Upper lobe of left lung (tissue), 6 donors: ENCODE measurements around the gene PSMD11. TPM values are rescaled to one million over a fixed set of nuclear protein-coding genes. Genes with fewer than 3 reads are reported as not detected.

Source experiments
- ATAC-seq, 2 donors: fragments of 200-7000 bp; cut with Tn5 transposase; one replicate each; pipeline ENCODE4 v1.9.1; 2022; ENCODE audit warnings: mild to moderate bottlenecking in 2 of 2, moderate library complexity in 2 of 2; ENCODE audit not compliant: low FRiP score in 2 of 2
- DNase-seq, 2 donors: peaks; one replicate each; pipeline ENCODE4 v3.0.0-alpha.2; 2019 to 2020
- H3K27ac ChIP-seq, 4 donors: fragments of 200-600 bp; sonication (generic); one replicate each; pipeline ENCODE4 v1.5.1; 2016 to 2019
- H3K27me3 ChIP-seq, 4 donors: fragments of 200-600 bp; sonication (generic); one replicate each; pipeline ENCODE4 v1.5.1; 2017 to 2019
- H3K36me3 ChIP-seq, 4 donors: fragments of 200-600 bp; sonication (generic); one replicate each; pipeline ENCODE4 v1.5.1; 2016 to 2019
- H3K4me1 ChIP-seq, 4 donors: fragments of 200-600 bp; sonication (generic); one replicate each; pipeline ENCODE4 v1.5.1; 2018 to 2019
- H3K4me3 ChIP-seq, 4 donors: fragments of 200-600 bp; sonication (generic); one replicate each; pipeline ENCODE4 v1.5.1; 2017 to 2019; ENCODE audit warnings: mild to moderate bottlenecking in 2 of 4, moderate library complexity in 1 of 4
- H3K9me3 ChIP-seq, 4 donors: fragments of 200-600 bp; sonication (generic); one replicate each; pipeline ENCODE4 v1.5.1; 2018 to 2019
- CTCF ChIP-seq, 6 experiments: fragments of 450-650 bp in 4 of 6; fragments of 200-600 bp in 2 of 6; sonication (generic) in 2 of 6; IDR thresholded peaks; one replicate each; pipeline ENCODE4 v1.5.1; 2016 to 2019; ENCODE audit warnings: antibody characterized with exemption in 6 of 6
- EP300 ChIP-seq, 4 donors: sonication (generic); formaldehyde crosslinking; IDR thresholded peaks; one replicate each; pipeline ENCODE4 v1.5.1; 2017; ENCODE audit warnings: antibody characterized with exemption in 4 of 4, control low read depth in 2 of 4
- POLR2A ChIP-seq, 4 donors: fragments of 450-650 bp; IDR thresholded peaks; one replicate each; pipeline ENCODE4 v1.5.1; 2016 to 2017; ENCODE audit warnings: antibody characterized with exemption in 4 of 4, mild to moderate bottlenecking in 2 of 4
- POLR2AphosphoS5 ChIP-seq, 2 donors: sonication (generic); formaldehyde crosslinking; IDR thresholded peaks; one replicate each; pipeline ENCODE4 v1.5.1; 2017; ENCODE audit warnings: antibody characterized with exemption in 2 of 2
- WGBS, 2 donors: methylation state at CpG; one replicate each; pipeline ENCODE4 v1.1.5; 2017 to 2018; 5-methylcytosine and 5-hydroxymethylcytosine counted together
- total RNA-seq, 6 donors: library from RNA; depleted of rRNA in 4 of 6; stranded (reverse); fragments of >200 nt in 4 of 6; gene quantifications; one replicate each; pipeline versions ENCODE4 v1.1.0 to v1.2.1, GENCODE V29; 2016 to 2021
- donor health status: DM: no; HTN: no; CAD: no; lungs with moderate emphysema.
- donor health status: DM: no; HTN: yes; CAD: no; lungs with severe emphysema.

Gene PSMD11
- total RNA-seq, 6 donors from 2014 or later, result 42.4 to 71.4 (median 62.8) TPM

GRCh38 chr17:32519228-32520103 is 75.2 kb downstream of the PSMD11 start:
- Histone ChIP-seq H3K4me1 (peaks cover 16 to 21% (median 20%) of the 10 kb centered on the region in 4 donors), H3K9me3 (no peaks in the 10 kb centered on the region), H3K27ac (peak overlapping the region in 3 of 4 donors; percentile 49 to 66 (median 49)), H3K36me3 (no peaks in the 10 kb centered on the region), H3K4me3 (peak overlapping the region in 3 of 4 donors; percentile 44 to 58 (median 56)), H3K27me3 (no peaks in the 10 kb centered on the region)
- peak in 1 of 2 donors; percentile 91 for DNase-seq
- TF ChIP-seq POLR2A (IDR thresholded peaks at IDR 0.05), result no peak
- no peak for TF ChIP-seq POLR2AphosphoS5 (IDR thresholded peaks at IDR 0.05)
- TF ChIP-seq EP300 (IDR thresholded peaks at IDR 0.05), result no peak
- no peak for TF ChIP-seq CTCF (IDR thresholded peaks at IDR 0.05)
- peak in 1 of 2 donors; percentile 89 for ATAC-seq
- WGBS, 2 donors, result 1 to 4% methylated on average over 21 to 37 of the region's 61 CpGs

- Histone ChIP-seq H3K27me3 (no peaks in the 10 kb centered on the region), H3K4me1 (peaks cover 16 to 21% (median 20%) of the 10 kb centered on the region in 4 donors), H3K4me3 (peak overlapping the region in 3 of 4 donors; percentile 44 to 58 (median 56)), H3K9me3 (no peaks in the 10 kb centered on the region), H3K27ac (peak overlapping the region in 1 of 4 donors; percentile 49), H3K36me3 (no peaks in the 10 kb centered on the region)
- 43 to 50% methylated on average over 17 of the region's 17 CpGs for WGBS, 2 donors
- ATAC-seq, result peak in 1 of 2 donors; percentile 27
- TF ChIP-seq POLR2A (IDR thresholded peaks at IDR 0.05) (peak in 1 of 4 donors; percentile 19), CTCF (IDR thresholded peaks at IDR 0.05) (no peak), EP300 (IDR thresholded peaks at IDR 0.05) (no peak), POLR2AphosphoS5 (IDR thresholded peaks at IDR 0.05) (peak in 1 of 2 donors; percentile 37)
- DNase-seq, result peak in 1 of 2 donors; percentile 54
These were observed 75.9 kb downstream of the PSMD11 start for GRCh38 chr17:32520104-32520701.

GRCh38 chr17:32520737-32521404 is 76.6 kb downstream of the PSMD11 start:
- no peak overlapping the region for H3K4me3 ChIP-seq
- no peak for DNase-seq
- TF ChIP-seq EP300 (IDR thresholded peaks at IDR 0.05) (no peak), POLR2A (IDR thresholded peaks at IDR 0.05) (no peak), POLR2AphosphoS5 (IDR thresholded peaks at IDR 0.05) (no peak), CTCF (IDR thresholded peaks at IDR 0.05) (no peak)
- peak overlapping the region in 1 of 4 donors; percentile 49 for H3K27ac ChIP-seq
- no peak for ATAC-seq
- H3K27me3 ChIP-seq, result no peaks in the 10 kb centered on the region
- WGBS, 2 donors, result 89 to 96% methylated on average over 9 of the region's 9 CpGs
- no peaks in the 10 kb centered on the region for H3K9me3 ChIP-seq
- no peaks in the 10 kb centered on the region for H3K36me3 ChIP-seq
- peaks cover 16 to 21% (median 20%) of the 10 kb centered on the region in 4 donors for H3K4me1 ChIP-seq

- no peak for TF ChIP-seq CTCF (IDR thresholded peaks at IDR 0.05)
- no peak overlapping the region for H3K27ac ChIP-seq
- ATAC-seq (no peak), DNase-seq (no peak)
- no peaks in the 10 kb centered on the region for H3K9me3 ChIP-seq
- peaks cover 16 to 21% (median 20%) of the 10 kb centered on the region in 4 donors for H3K4me1 ChIP-seq
- peaks cover 0 to 2% (median 0%) of the 10 kb centered on the region in 4 donors for H3K36me3 ChIP-seq
- WGBS, 2 donors, result 76 to 80% methylated on average over 11 of the region's 11 CpGs
- no peaks in the 10 kb centered on the region for H3K27me3 ChIP-seq
- no peak overlapping the region for H3K4me3 ChIP-seq
These were observed 78.8 kb downstream of the PSMD11 start for GRCh38 chr17:32523017-32523680.
